GM12874 (cell line): ENCODE data around the gene MPI.

Experiments
- CTCF ChIP-seq: IDR thresholded peaks from 2 replicates; pipeline ENCODE4 v1.5.1; 2011; ENCODE audit warnings: low read depth, mild to moderate bottlenecking, control low read depth, low read length, moderate library complexity; ENCODE audit not compliant: insufficient read depth

The MPI gene

GRCh38 chr15:74906450-74907162 is 16.8 kb downstream of the MPI start, which contains the start of gene FAM219B:
Gene FAM219B, minus strand, starts transcription at chr15:74906851. Its CDS starts 51 bp downstream, at chr15:74906800.
- TF ChIP-seq CTCF: no peak

- TF ChIP-seq CTCF: no peak
Measured at GRCh38 chr15:74907163-74907870, 17.5 kb downstream of the MPI start.

GRCh38 chr15:74908635-74909034 is 18.8 kb downstream of the MPI start:
- no peak for TF ChIP-seq CTCF

- TF ChIP-seq CTCF: no peak
Measured at GRCh38 chr15:74913041-74913440, 23.2 kb downstream of the MPI start.

GRCh38 chr15:74917676-74918075 is 27.8 kb downstream of the MPI start:
- TF ChIP-seq CTCF: no peak

- TF ChIP-seq CTCF: no peak
Measured at GRCh38 chr15:74920456-74920855, 30.6 kb downstream of the MPI start.

GRCh38 chr15:74924525-74924924 is 34.7 kb downstream of the MPI start:
- TF ChIP-seq CTCF: no peak
